H1 (cell line): ENCODE data around the gene INPP5J. TPM values are rescaled to one million over a fixed set of nuclear protein-coding genes. Genes with fewer than 3 reads are reported as not detected.

Source experiments
- CTCF ChIA-PET: fragments of 300-600 bp; sonication (Branson Sonifier 250); formaldehyde crosslinking; loops from one replicate; lab custom pipeline; 2021; ENCODE audit not compliant: partially characterized antibody; lab: Charles Lee
- POLR2A ChIA-PET: fragments of 300-600 bp; sonication (Branson Sonifier 250); formaldehyde crosslinking; loops from one replicate; lab custom pipeline; 2021; ENCODE audit warnings: inconsistent platforms; ENCODE audit not compliant: partially characterized antibody; lab: Charles Lee
- DNase-seq, 2 experiments: peaks; one replicate each; pipeline versions ENCODE4 v3.0.0 to v3.0.0-alpha.2; 2010 to 2022; ENCODE audit warnings: low spot score in 2 of 2, low read depth in 1 of 2, mixed read lengths in 1 of 2
- FAIRE-seq: peaks from 2 replicates; lab custom pipeline; 2011; peaks lifted over from hg19 to GRCh38; lab: Jason Lieb, UNC
- H2AFZ ChIP-seq: 2 replicates; pipeline ENCODE4 v1.8.1; 2012; ENCODE audit warnings: low read length, inconsistent platforms
- H2AK5ac ChIP-seq: 2 replicates; pipeline ENCODE4 v1.6.1; 2013; ENCODE audit warnings: low read depth, low read length
- H2BK120ac ChIP-seq: replicated peaks from 2 replicates; pipeline ENCODE3; 2013; ENCODE audit warnings: low read depth, low read length, inconsistent platforms
- H2BK12ac ChIP-seq: 2 replicates; pipeline ENCODE4 v1.6.1; 2013; ENCODE audit warnings: low read depth, low read length
- H2BK15ac ChIP-seq: 2 replicates; pipeline ENCODE4 v1.6.1; 2013; ENCODE audit warnings: low read length
- H2BK20ac ChIP-seq: 2 replicates; pipeline ENCODE4 v1.6.1; 2013; ENCODE audit warnings: low read length
- H2BK5ac ChIP-seq: 2 replicates; pipeline ENCODE4 v1.6.1; 2013; ENCODE audit warnings: low read depth, low read length
- H3K14ac ChIP-seq: 2 replicates; pipeline ENCODE4 v1.6.1; 2013; ENCODE audit warnings: inconsistent platforms; ENCODE audit not compliant: insufficient read length
- H3K18ac ChIP-seq: 2 replicates; pipeline ENCODE4 v1.6.1; 2013; ENCODE audit warnings: low read length; ENCODE audit errors: extremely low read depth
- H3K23ac ChIP-seq: 2 replicates; pipeline ENCODE4 v1.6.1; 2013; ENCODE audit warnings: inconsistent platforms; ENCODE audit not compliant: insufficient read length
- H3K23me2 ChIP-seq: 2 replicates; pipeline ENCODE4 v1.6.1; 2013; ENCODE audit warnings: low read depth, low read length
- H3K27ac ChIP-seq: 2 replicates; pipeline ENCODE4 v1.6.1; 2011; ENCODE audit warnings: low read depth, low read length, inconsistent platforms
- H3K27me3 ChIP-seq, 4 experiments: replicated peaks in 1 of 4; 1 replicate in 1 of 4; 2 replicates in 3 of 4; pipeline versions ENCODE4 v1.6.1 to v1.8.1; 2011 to 2013; ENCODE audit warnings: low read length in 3 of 4, mild to moderate bottlenecking in 3 of 4, inconsistent platforms in 2 of 4, mixed read lengths in 2 of 4, moderate library complexity in 1 of 4; ENCODE audit not compliant: control insufficient read depth in 3 of 4, insufficient read depth in 3 of 4; ENCODE audit errors: extremely low read depth in 1 of 4
- H3K36me3 ChIP-seq, 4 experiments: 2 replicates each; pipeline versions ENCODE4 v1.6.1 to v1.8.1; 2011 to 2013; ENCODE audit warnings: mild to moderate bottlenecking in 4 of 4, low read length in 3 of 4, moderate library complexity in 2 of 4, control low read depth in 1 of 4, inconsistent platforms in 1 of 4; ENCODE audit not compliant: insufficient read depth in 4 of 4, control insufficient read depth in 2 of 4
- H3K4ac ChIP-seq: replicated peaks from 2 replicates; pipeline ENCODE3; 2013; ENCODE audit warnings: low read length, low read depth, mixed read lengths, inconsistent platforms; ENCODE audit not compliant: insufficient read length
- H3K4me1 ChIP-seq, 4 experiments: replicated peaks in 1 of 4; 1 replicate in 1 of 4; 2 replicates in 3 of 4; pipeline versions ENCODE4 v1.6.1 to v1.8.1; 2011 to 2013; ENCODE audit warnings: low read length in 3 of 4, inconsistent platforms in 2 of 4, mixed read lengths in 1 of 4; ENCODE audit not compliant: insufficient read depth in 4 of 4, control insufficient read depth in 3 of 4
- H3K4me2 ChIP-seq, 2 experiments: 2 replicates each; pipeline versions ENCODE4 v1.6.1 to v1.8.1; 2011 to 2013; ENCODE audit warnings: low read depth in 2 of 2, low read length in 2 of 2, control low read depth in 1 of 2, inconsistent platforms in 1 of 2, mild to moderate bottlenecking in 1 of 2; ENCODE audit not compliant: insufficient read depth in 1 of 2
- H3K4me3 ChIP-seq, 4 experiments: fragments of 200-600, 300-600 bp in 1 of 4; sonication (generic), shearing (Covaris generic), sonication (Bioruptor Twin) in 1 of 4; 2 replicates each; pipeline versions ENCODE4 v1.5.1 to v1.8.1; 2011 to 2016; ENCODE audit warnings: low read length in 4 of 4, low read depth in 3 of 4, control low read depth in 2 of 4, inconsistent platforms in 2 of 4, mild to moderate bottlenecking in 2 of 4, mixed read lengths in 1 of 4, moderate library complexity in 1 of 4; ENCODE audit not compliant: insufficient read depth in 2 of 4; ENCODE audit errors: extremely low read depth in 1 of 4
- H3K56ac ChIP-seq: replicated peaks from 2 replicates; pipeline ENCODE3; 2013; ENCODE audit warnings: low read depth, mild to moderate bottlenecking, mixed read lengths, low read length, inconsistent platforms; ENCODE audit not compliant: insufficient read length
- H3K79me1 ChIP-seq: 2 replicates; pipeline ENCODE4 v1.6.1; 2013; ENCODE audit warnings: low read depth, low read length, control low read depth
- H3K79me2 ChIP-seq, 2 experiments: 2 replicates each; pipeline versions ENCODE4 v1.6.1 to v1.8.1; 2012 to 2013; ENCODE audit warnings: low read length in 2 of 2, mild to moderate bottlenecking in 2 of 2, inconsistent platforms in 1 of 2; ENCODE audit not compliant: insufficient read depth in 2 of 2, control insufficient read depth in 1 of 2
- H3K9ac ChIP-seq, 4 experiments: replicated peaks in 1 of 4; 1 replicate in 1 of 4; 2 replicates in 3 of 4; pipeline versions ENCODE4 v1.6.1 to v1.8.1; 2011 to 2013; ENCODE audit warnings: low read depth in 3 of 4, low read length in 3 of 4, control low read depth in 2 of 4, mild to moderate bottlenecking in 2 of 4, moderate library complexity in 2 of 4, inconsistent platforms in 1 of 4; ENCODE audit errors: extremely low read depth in 1 of 4
- H3K9me3 ChIP-seq, 2 experiments: 2 replicates each; pipeline versions ENCODE4 v1.6.1 to v1.8.1; 2012 to 2013; ENCODE audit warnings: mild to moderate bottlenecking in 2 of 2, moderate library complexity in 2 of 2, control low read depth in 1 of 2, inconsistent platforms in 1 of 2, low read depth in 1 of 2, low read length in 1 of 2, mixed read lengths in 1 of 2; ENCODE audit not compliant: insufficient read depth in 2 of 2
- H4K20me1 ChIP-seq, 2 experiments: replicated peaks in 1 of 2; 2 replicates each; pipeline versions ENCODE3 to v1.8.1; 2011 to 2013; ENCODE audit warnings: inconsistent platforms in 2 of 2, low read length in 2 of 2, mild to moderate bottlenecking in 1 of 2; ENCODE audit not compliant: insufficient read depth in 2 of 2, control insufficient read depth in 1 of 2
- H4K5ac ChIP-seq: 2 replicates; pipeline ENCODE4 v1.6.1; 2013; ENCODE audit warnings: low read length, low read depth, mixed read lengths, inconsistent platforms; ENCODE audit not compliant: insufficient read length
- H4K8ac ChIP-seq: 2 replicates; pipeline ENCODE4 v1.8.0; 2013; ENCODE audit warnings: mild to moderate bottlenecking, moderate library complexity, low read length, inconsistent platforms; ENCODE audit not compliant: insufficient read depth; ENCODE audit errors: extremely low read depth
- H4K91ac ChIP-seq: replicated peaks from 2 replicates; pipeline ENCODE3; 2013; ENCODE audit warnings: low read length, mixed read lengths, inconsistent platforms; ENCODE audit not compliant: insufficient read length
- CREB1 ChIP-seq: IDR thresholded peaks from 2 replicates; pipeline ENCODE4 v1.6.1; 2012; ENCODE audit warnings: inconsistent platforms
- SRF ChIP-seq: IDR thresholded peaks from 2 replicates; pipeline ENCODE4 v1.6.1; 2011; ENCODE audit warnings: mild to moderate bottlenecking, low read depth, low read length, moderate library complexity
- SUZ12 ChIP-seq: fragments of 200-600 bp; sonication (generic); IDR thresholded peaks from 2 replicates; pipeline ENCODE4 v1.6.1; 2012; ENCODE audit warnings: mild to moderate bottlenecking, inconsistent platforms, low read length, moderate library complexity, mixed read lengths
- WGBS, 2 experiments: shearing (Covaris generic) in 1 of 2; methylation state at CpG; one replicate each; pipeline versions ENCODE4 v1.1.6 to v1.1.7; 2013 to 2015; ENCODE audit warnings: low lambda C conversion rate in 2 of 2, mixed read lengths in 2 of 2, inconsistent platforms in 1 of 2, low coverage in 1 of 2, missing lambda C conversion rate in 1 of 2; ENCODE audit not compliant: insufficient replicate concordance in 2 of 2, insufficient coverage in 1 of 2, insufficient read length in 1 of 2; ENCODE audit errors: extremely low coverage in 1 of 2, missing lambda C conversion rate in 1 of 2; 5-methylcytosine and 5-hydroxymethylcytosine counted together
- polyA plus RNA-seq, 7 experiments: library from polyadenylated mRNA; depleted of rRNA in 3 of 7; stranded (reverse) in 5 of 7; unstranded in 2 of 7; fragments of >200 nt in 5 of 7; fragments of 200-250 nt in 2 of 7; gene quantifications; 1 replicate in 5 of 7; 2 replicates in 1 of 7; 4 replicates in 1 of 7; pipeline versions ENCODE4 v1.2.1 to v1.2.3, GENCODE V29; 2011 to 2013; ENCODE audit warnings: missing spikeins in 2 of 7, mixed read lengths in 2 of 7
- total RNA-seq: library from RNA; stranded (reverse); fragmentation: NEBNext Ultra II Directional; extraction: Animal tissue kit (Norgen Biotek cat#: 25700); gene quantifications from 2 replicates; pipeline ENCODE4 v1.2.1, GENCODE V29; 2021
- TF ChIP-seq, protein P1 (sequence below): IDR thresholded peaks from 2 replicates; pipeline ENCODE4 v1.6.1; 2012; ENCODE audit warnings: inconsistent platforms

INPP5J gene
- total and polyA plus RNA-seq, 2 of the 8 experiments (the other 6 are each of a cell fraction or from before 2014, with no cell fraction given): 5.4 to 6.0 TPM

DNA sequence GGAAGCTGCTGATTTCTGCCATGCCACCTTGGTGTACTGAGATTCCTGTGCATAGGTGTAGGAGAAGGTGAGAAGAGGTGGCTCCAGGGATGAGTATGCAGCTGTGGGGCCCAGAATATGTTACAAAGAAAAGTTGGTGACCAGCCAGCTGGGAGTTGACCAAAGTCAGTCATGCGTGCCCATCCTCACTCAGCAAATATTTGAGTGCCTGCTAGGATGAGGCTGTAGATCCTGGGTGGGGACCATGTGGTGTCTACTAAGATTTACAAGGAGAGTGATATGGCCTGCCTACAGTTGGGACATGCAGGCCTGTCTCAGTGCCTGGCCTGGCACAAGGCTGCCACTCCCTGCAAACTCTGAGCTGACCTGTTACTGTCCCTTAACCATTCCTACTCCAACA, 56.6 kb downstream of the INPP5J start:
- H4K20me1 ChIP-seq: peaks cover 0 to 2% of the 10 kb centered on the region in 2 experiments
- no peak overlapping the region for H3K4ac ChIP-seq
- no peaks in the 10 kb centered on the region; a peak in 1 of 4 replicates for H3K79me2 ChIP-seq
- TF ChIP-seq CREB1: no peak
- TF ChIP-seq SRF: no peak
- no peak for TF ChIP-seq SUZ12
- TF ChIP-seq, protein P1, sequence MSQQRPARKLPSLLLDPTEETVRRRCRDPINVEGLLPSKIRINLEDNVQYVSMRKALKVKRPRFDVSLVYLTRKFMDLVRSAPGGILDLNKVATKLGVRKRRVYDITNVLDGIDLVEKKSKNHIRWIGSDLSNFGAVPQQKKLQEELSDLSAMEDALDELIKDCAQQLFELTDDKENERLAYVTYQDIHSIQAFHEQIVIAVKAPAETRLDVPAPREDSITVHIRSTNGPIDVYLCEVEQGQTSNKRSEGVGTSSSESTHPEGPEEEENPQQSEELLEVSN: no peak
- no peaks in the 10 kb centered on the region for H3K4me1 ChIP-seq
- peaks cover 0 to 3% (median 0%) of the 10 kb centered on the region in 4 experiments; a peak in 1 of 8 replicates for H3K36me3 ChIP-seq
- no peak overlapping the region for H4K91ac ChIP-seq
- no peak overlapping the region for H2BK5ac ChIP-seq
- no peak overlapping the region for H2BK15ac ChIP-seq
- H2AFZ ChIP-seq: no peak overlapping the region
- H4K5ac ChIP-seq: no peak overlapping the region
- H3K27ac ChIP-seq: no peak overlapping the region
- no peaks in the 10 kb centered on the region for H3K23me2 ChIP-seq
- H2BK12ac ChIP-seq: no peak overlapping the region
- H3K27me3 ChIP-seq: no peaks in the 10 kb centered on the region
- POLR2A ChIA-PET: interaction anchor here (0.6 to 1.9 kb wide), 4 partner anchors 19 to 312 kb away, joined by 3 to 4 read pairs (median 4); partner anchors contain the start of genes MORC2, RNF185 and TUG1
- H3K9ac ChIP-seq: no peak overlapping the region
- H3K56ac ChIP-seq: no peak overlapping the region
- no peak overlapping the region for H3K23ac ChIP-seq
- FAIRE-seq: no peak
- peaks cover 0 to 6% of the 10 kb centered on the region in 2 experiments; a peak in 1 of 4 replicates for H3K9me3 ChIP-seq
- no peak overlapping the region for H3K4me2 ChIP-seq
- H2AK5ac ChIP-seq: no peak overlapping the region
- no peak overlapping the region for H3K14ac ChIP-seq
- no peak overlapping the region for H3K4me3 ChIP-seq
- CTCF ChIA-PET: interaction anchor here (0.9 kb wide), 1 partner anchor 11 kb away, joined by 3 read pairs; no protein-coding TSS in a partner anchor
- peaks cover 4% of the 10 kb centered on the region for H3K79me1 ChIP-seq
- no peak for DNase-seq
- H2BK120ac ChIP-seq: no peak overlapping the region
- 80% methylated on average over 1 of the region's 1 CpG; no CpG with 5 or more reads in 1 of the 2 experiments for WGBS, 2 experiments
- no peak overlapping the region for H2BK20ac ChIP-seq
- no peak overlapping the region for H3K18ac ChIP-seq
- H4K8ac ChIP-seq: no peak overlapping the region
